H1 (cell line): ENCODE results near the gene MRPS12. TPM values are rescaled to one million over a fixed set of nuclear protein-coding genes. Genes with fewer than 3 reads are reported as not detected.

Experiments used
- BRCA1 ChIP-seq: IDR thresholded peaks from 2 replicates; pipeline ENCODE4 v1.6.1; 2012; ENCODE audit warnings: low read depth, low read length, improper control_type of control experiment
- CBX5 ChIP-seq: fragments of 300-800, 300-1000 bp; sonication (generic); IDR thresholded peaks from 2 replicates; pipeline ENCODE4 v1.7.1; 2016; ENCODE audit warnings: antibody characterized with exemption, low read length, low read depth
- CREB1 ChIP-seq: IDR thresholded peaks from 2 replicates; pipeline ENCODE4 v1.6.1; 2012; ENCODE audit warnings: inconsistent platforms
- FOSL1 ChIP-seq: IDR thresholded peaks from 2 replicates; pipeline ENCODE4 v1.6.1; 2011; ENCODE audit warnings: mild to moderate bottlenecking, low read depth, low read length, moderate library complexity; ENCODE audit not compliant: insufficient read depth
- HDAC2 ChIP-seq, 2 experiments: fragments of 300-600 bp in 1 of 2; sonication (generic) in 1 of 2; IDR thresholded peaks; 2 replicates each; pipeline ENCODE4 v1.6.1; 2011 to 2012; ENCODE audit warnings: low read depth in 2 of 2, low read length in 2 of 2, mild to moderate bottlenecking in 2 of 2, moderate library complexity in 2 of 2, borderline replicate concordance in 1 of 2, inconsistent platforms in 1 of 2
- KDM4A ChIP-seq: IDR thresholded peaks from one replicate; pipeline ENCODE4 v1.7.1; 2012; ENCODE audit warnings: low read depth, mild to moderate bottlenecking, moderate library complexity, low read length, inconsistent platforms; ENCODE audit not compliant: severe bottlenecking
- SRF ChIP-seq: IDR thresholded peaks from 2 replicates; pipeline ENCODE4 v1.6.1; 2011; ENCODE audit warnings: mild to moderate bottlenecking, low read depth, low read length, moderate library complexity
- ZNF274 ChIP-seq: IDR thresholded peaks from 2 replicates; pipeline ENCODE4 v1.7.0; 2012; ENCODE audit warnings: low read length, borderline replicate concordance; ENCODE audit errors: extremely low read depth
- polyA plus RNA-seq, 7 experiments: library from polyadenylated mRNA; depleted of rRNA in 3 of 7; stranded (reverse) in 5 of 7; unstranded in 2 of 7; fragments of >200 nt in 5 of 7; fragments of 200-250 nt in 2 of 7; gene quantifications; 1 replicate in 5 of 7; 2 replicates in 1 of 7; 4 replicates in 1 of 7; pipeline versions ENCODE4 v1.2.1 to v1.2.3, GENCODE V29; 2011 to 2013; ENCODE audit warnings: missing spikeins in 2 of 7, mixed read lengths in 2 of 7
- total RNA-seq: library from RNA; stranded (reverse); fragmentation: NEBNext Ultra II Directional; extraction: Animal tissue kit (Norgen Biotek cat#: 25700); gene quantifications from 2 replicates; pipeline ENCODE4 v1.2.1, GENCODE V29; 2021
- TF ChIP-seq, protein P1 (sequence below): fragments of 300-600 bp; sonication (generic); IDR thresholded peaks from 2 replicates; pipeline ENCODE4 v1.7.1; 2012; ENCODE audit warnings: low read length, moderate library complexity, mild to moderate bottlenecking, inconsistent platforms; ENCODE audit not compliant: insufficient replicate concordance
- TF ChIP-seq, protein P2 (sequence below): IDR thresholded peaks from 2 replicates; pipeline ENCODE4 v1.6.1; 2012; ENCODE audit warnings: inconsistent platforms

The MRPS12 gene
- total and polyA plus RNA-seq, 2 of the 8 experiments (the other 6 are each of a cell fraction or from before 2014, with no cell fraction given): 79.0 to 175 TPM

DNA sequence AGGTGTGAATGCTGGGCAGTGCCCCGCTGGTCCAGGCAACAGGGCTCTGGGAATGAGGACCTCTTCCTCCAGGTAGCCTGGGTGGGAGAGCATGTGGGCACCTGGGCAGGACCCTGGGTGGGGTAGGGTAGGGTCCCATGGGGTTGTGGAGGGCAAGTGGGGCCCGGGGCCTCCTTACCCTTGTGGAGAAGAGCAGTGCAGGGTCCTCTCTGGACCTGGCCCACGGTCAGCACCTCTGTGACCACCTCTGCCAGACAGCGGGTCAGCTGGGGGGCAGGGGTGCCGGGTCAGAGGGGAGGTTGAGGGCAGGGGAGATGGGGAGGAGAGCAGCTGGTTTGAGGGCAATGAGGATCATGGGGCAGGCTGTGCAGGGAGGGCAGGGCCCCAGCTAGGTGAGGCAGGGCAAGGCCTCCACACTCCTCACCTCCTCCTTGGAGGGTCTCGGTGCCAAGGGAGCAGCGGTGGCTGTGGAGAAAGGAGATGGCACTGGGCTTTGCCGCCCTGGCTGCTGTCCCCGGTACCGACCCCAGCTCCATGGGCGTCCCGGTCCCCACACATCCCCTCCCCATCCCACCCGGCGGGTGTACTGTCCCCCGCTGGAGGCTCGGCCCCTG is 19.2 kb upstream of the MRPS12 start (continued):
- TF ChIP-seq, protein P1, sequence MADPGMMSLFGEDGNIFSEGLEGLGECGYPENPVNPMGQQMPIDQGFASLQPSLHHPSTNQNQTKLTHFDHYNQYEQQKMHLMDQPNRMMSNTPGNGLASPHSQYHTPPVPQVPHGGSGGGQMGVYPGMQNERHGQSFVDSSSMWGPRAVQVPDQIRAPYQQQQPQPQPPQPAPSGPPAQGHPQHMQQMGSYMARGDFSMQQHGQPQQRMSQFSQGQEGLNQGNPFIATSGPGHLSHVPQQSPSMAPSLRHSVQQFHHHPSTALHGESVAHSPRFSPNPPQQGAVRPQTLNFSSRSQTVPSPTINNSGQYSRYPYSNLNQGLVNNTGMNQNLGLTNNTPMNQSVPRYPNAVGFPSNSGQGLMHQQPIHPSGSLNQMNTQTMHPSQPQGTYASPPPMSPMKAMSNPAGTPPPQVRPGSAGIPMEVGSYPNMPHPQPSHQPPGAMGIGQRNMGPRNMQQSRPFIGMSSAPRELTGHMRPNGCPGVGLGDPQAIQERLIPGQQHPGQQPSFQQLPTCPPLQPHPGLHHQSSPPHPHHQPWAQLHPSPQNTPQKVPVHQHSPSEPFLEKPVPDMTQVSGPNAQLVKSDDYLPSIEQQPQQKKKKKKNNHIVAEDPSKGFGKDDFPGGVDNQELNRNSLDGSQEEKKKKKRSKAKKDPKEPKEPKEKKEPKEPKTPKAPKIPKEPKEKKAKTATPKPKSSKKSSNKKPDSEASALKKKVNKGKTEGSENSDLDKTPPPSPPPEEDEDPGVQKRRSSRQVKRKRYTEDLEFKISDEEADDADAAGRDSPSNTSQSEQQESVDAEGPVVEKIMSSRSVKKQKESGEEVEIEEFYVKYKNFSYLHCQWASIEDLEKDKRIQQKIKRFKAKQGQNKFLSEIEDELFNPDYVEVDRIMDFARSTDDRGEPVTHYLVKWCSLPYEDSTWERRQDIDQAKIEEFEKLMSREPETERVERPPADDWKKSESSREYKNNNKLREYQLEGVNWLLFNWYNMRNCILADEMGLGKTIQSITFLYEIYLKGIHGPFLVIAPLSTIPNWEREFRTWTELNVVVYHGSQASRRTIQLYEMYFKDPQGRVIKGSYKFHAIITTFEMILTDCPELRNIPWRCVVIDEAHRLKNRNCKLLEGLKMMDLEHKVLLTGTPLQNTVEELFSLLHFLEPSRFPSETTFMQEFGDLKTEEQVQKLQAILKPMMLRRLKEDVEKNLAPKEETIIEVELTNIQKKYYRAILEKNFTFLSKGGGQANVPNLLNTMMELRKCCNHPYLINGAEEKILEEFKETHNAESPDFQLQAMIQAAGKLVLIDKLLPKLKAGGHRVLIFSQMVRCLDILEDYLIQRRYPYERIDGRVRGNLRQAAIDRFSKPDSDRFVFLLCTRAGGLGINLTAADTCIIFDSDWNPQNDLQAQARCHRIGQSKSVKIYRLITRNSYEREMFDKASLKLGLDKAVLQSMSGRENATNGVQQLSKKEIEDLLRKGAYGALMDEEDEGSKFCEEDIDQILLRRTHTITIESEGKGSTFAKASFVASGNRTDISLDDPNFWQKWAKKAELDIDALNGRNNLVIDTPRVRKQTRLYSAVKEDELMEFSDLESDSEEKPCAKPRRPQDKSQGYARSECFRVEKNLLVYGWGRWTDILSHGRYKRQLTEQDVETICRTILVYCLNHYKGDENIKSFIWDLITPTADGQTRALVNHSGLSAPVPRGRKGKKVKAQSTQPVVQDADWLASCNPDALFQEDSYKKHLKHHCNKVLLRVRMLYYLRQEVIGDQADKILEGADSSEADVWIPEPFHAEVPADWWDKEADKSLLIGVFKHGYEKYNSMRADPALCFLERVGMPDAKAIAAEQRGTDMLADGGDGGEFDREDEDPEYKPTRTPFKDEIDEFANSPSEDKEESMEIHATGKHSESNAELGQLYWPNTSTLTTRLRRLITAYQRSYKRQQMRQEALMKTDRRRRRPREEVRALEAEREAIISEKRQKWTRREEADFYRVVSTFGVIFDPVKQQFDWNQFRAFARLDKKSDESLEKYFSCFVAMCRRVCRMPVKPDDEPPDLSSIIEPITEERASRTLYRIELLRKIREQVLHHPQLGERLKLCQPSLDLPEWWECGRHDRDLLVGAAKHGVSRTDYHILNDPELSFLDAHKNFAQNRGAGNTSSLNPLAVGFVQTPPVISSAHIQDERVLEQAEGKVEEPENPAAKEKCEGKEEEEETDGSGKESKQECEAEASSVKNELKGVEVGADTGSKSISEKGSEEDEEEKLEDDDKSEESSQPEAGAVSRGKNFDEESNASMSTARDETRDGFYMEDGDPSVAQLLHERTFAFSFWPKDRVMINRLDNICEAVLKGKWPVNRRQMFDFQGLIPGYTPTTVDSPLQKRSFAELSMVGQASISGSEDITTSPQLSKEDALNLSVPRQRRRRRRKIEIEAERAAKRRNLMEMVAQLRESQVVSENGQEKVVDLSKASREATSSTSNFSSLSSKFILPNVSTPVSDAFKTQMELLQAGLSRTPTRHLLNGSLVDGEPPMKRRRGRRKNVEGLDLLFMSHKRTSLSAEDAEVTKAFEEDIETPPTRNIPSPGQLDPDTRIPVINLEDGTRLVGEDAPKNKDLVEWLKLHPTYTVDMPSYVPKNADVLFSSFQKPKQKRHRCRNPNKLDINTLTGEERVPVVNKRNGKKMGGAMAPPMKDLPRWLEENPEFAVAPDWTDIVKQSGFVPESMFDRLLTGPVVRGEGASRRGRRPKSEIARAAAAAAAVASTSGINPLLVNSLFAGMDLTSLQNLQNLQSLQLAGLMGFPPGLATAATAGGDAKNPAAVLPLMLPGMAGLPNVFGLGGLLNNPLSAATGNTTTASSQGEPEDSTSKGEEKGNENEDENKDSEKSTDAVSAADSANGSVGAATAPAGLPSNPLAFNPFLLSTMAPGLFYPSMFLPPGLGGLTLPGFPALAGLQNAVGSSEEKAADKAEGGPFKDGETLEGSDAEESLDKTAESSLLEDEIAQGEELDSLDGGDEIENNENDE: no peak
- TF ChIP-seq, protein P2, sequence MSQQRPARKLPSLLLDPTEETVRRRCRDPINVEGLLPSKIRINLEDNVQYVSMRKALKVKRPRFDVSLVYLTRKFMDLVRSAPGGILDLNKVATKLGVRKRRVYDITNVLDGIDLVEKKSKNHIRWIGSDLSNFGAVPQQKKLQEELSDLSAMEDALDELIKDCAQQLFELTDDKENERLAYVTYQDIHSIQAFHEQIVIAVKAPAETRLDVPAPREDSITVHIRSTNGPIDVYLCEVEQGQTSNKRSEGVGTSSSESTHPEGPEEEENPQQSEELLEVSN: no peak
- TF ChIP-seq KDM4A (no peak), CBX5 (no peak), SRF (no peak), HDAC2 (IDR thresholded peaks at IDR 0.05; ENCODE audit: borderline replicate concordance in 1 of 2, low read depth in 2 of 2, low read length in 2 of 2) (no peak), ZNF274 (no peak), BRCA1 (no peak), CREB1 (no peak), FOSL1 (no peak)
